Mesenteric fat pad (tissue), 1 donor: ENCODE measurements around the gene SNTA1. TPM values are rescaled to one million over a fixed set of nuclear protein-coding genes. Genes with fewer than 3 reads are reported as not detected.
"Not testable (repeated sequence)": the region's sequence is repeated elsewhere in the genome, so short reads cannot be mapped to it uniquely, and the experiment has no call there.

ENCODE experiments used
- DNase-seq: peaks from one replicate; pipeline ENCODE4 v3.0.0-alpha.2; 2020; ENCODE audit warnings: low spot score
- total RNA-seq: library from RNA; stranded (reverse); fragmentation: NEBNext Ultra II Directional; extraction: Animal tissue kit (Norgen Biotek cat#: 25700); gene quantifications from one replicate; pipeline ENCODE4 v1.2.1, GENCODE V29; 2021
- donor health status: DM: yes; HTN: yes; CAD: no.

Gene SNTA1
- total RNA-seq, 1 donor from 2014 or later = 22.1 TPM

DNA sequence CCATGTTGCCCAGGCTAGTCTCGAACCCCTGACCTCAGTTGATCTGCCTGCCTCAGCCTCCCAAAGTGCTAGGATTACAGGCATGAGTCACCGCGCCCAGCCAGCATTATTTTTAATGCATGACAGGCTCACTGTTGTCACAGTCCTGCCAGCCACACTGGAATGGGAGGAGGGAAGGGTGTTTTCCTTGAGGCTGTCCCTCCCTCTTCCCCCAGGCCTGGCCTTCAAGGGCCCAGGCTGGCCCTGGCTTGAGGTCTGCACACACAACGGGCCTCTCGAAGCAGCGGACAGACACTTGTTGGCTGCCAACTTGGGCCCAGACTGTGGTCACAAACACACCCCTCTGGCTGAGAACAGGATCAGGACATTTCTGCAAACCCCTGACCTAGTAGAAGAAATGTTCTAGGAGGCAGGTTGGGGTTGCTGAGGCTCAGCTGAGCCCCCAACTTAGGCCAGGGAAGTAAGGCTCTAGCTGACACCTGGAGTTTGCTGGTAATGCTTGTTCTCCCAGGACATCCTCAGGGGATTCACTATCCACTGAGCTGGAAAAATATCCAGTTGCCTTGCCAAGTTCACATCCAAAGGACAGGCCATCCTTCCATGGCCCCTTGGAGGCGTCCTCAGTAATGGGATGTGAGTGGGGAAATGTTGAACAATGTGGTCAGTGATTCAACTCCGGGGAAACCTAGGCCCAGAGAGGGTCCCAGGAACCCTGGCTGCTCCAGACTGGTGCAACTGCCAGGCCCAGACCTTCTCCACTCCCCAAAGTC is 9.9 kb downstream of the SNTA1 start:
- no peak for DNase-seq

DNA sequence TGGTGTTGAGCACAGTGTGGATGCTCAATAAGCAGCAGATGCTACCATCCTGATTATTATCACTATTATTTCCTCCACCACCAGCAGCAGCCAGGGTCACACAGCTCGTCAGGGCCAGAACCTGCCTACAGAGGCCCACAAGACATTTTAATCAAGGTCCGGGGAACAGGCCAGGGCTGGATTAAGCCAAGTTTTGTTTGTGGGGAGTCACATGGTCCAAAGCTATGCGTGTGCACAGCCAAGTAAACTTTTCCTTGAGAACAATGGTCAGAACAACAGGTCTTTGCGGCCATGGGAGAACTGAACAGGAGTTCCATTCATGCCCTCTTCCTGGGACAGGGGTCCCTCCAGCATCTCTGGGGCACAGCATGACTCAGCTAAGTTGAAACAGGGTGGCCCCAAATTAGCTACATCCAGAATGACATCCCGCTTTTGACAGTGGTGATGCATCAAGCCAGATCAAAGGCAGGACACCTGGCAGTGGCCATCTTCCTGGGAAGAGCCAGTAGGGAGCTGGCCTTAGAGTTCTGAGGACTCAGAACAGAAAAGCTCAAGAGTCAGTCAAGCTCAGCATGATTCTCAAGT is 11.7 kb downstream of the SNTA1 start:
- no peak for DNase-seq

GRCh38 chr20:33423875-33424274 is 19.7 kb downstream of the SNTA1 start:
- DNase-seq = not testable (repeated sequence)

DNA sequence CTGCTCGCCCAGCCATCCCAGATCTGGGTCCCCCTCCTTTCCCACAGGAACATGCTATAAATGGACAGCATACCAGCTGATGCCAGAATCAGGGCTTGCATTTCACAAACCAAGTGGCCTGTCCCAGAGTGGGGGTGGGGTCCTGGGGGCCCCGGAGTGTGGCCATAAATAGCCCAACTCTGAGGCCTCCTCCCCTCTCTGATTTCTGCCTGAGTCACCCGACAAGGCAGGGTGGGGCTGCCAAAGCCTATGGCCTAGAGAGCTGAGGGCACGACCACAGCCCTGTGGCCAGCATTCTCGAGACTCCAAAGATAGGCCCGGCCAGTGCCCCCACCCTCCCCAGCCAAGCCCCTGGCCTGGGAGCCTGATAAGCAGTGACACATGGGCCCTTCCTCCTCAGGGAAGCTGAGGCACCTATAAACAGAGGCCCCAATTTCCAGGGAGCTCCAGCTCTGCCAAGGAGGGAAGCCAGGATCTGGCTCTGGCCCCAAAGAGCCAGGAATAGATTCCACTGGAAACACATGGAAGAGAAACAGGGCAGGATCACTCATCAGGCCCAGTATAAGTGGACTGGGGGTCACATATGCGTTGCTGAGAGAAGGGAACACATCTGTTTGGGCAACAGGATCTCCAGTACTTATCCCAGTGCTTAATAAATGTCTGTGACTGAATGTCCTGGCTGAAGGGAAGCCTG is 20.3 kb downstream of the SNTA1 start:
- DNase-seq = no peak

- DNase-seq = no peak
Measured at GRCh38 chr20:33419140-33419974, 24.2 kb downstream of the SNTA1 start.

GRCh38 chr20:33418033-33418432 is 25.5 kb downstream of the SNTA1 start:
- no peak for DNase-seq

GRCh38 chr20:33415948-33416347 is 27.6 kb downstream of the SNTA1 start:
- DNase-seq = no peak

DNA sequence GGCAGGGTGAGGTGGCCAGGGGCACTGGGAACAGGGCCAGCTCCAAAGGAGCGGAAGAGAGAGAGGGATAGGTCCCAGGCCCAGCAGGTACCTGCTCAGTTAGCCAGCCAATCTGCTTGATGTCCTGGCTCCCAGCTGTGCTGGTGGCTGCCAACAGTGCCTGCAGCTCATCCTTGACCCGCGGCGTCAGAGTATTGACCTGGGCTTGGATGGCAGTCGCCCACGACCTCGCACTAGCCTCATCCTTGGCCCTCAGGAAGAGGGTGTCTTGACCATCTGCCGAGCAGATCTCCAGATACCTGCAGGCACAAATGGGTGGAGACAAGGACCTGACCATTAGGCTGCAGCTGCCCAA is 31.1 kb downstream of the SNTA1 start:
- DNase-seq = no peak

GRCh38 chr20:33411711-33412483 is 31.7 kb downstream of the SNTA1 start:
- no peak for DNase-seq

GRCh38 chr20:33411242-33411641 is 32.3 kb downstream of the SNTA1 start:
- DNase-seq = no peak

DNA sequence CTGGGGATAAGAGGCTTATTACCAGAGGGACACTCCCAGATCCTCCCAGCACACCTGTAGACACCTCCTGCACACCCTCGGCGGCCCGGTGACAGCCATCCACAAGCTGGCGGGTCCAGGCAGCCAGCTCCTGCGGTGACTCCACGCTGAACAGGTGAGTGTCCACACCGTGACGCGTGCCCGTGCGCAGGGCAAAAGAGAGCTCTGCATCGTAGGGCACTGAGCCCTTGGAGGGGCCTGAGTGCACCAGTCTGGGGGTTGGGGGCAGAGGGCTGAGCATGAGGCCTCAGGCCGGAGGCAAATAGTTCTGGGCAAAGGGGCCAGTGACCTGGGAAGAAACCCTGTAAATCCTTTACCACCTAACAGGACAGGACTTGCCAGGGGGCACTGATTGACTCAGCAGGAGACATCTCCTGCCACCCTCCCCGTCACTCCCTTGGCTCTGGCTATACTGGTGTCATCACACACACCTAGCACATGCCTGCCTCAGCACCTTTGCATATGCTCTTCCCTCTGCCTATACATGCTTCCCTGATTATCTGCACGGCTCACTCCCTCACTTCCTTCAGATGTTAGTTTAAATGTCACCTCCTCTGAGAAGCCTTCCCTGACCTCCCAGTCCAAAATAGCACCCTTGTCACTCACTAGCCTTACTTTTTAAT is 33.4 kb downstream of the SNTA1 start:
- no peak for DNase-seq

DNA sequence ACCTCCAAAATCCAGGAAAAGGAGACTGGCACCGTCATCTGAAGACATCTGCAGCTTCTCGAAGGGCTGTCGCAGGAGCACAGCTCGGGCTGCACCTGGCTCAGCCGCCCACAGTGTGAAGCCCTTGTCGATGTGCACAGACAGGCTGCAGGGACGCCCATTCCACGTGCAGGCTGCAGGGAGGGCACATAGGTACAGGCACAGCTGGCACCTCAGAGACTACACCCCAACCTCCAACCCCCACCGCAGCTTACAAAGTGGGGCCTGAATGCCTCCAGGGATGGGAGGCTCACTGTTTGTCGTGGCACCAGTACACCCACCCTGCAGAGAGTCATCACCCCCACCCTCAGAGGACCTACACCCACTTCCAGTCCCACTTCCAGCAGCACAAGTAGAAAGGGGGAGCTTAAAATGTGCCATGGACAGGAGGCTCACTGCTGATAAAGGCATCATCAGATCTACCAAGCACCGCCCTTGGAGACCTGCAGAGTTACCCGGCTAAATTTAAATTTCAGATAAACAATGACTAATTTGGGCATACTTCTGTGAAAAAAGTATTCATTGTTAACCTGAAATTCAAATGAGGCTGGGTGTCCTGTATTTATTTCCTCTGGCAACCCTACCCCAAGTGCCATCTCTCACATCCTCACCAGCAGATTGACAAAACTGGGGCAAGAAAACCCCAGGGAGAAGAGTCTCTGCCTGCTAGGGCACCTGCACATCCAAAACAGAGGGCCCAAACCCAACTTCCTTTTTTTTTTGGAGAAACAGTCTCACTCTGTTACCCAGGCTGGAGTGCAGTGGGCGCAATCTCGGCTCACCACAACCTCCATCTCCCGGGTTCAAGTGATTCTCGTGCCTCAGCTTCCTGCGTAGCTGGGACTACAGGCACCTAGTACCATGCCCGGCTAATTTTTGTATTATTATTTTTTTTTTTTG is 34.6 kb downstream of the SNTA1 start:
- no peak for DNase-seq

GRCh38 chr20:33408313-33408712 is 35.2 kb downstream of the SNTA1 start:
- DNase-seq = no peak

DNA sequence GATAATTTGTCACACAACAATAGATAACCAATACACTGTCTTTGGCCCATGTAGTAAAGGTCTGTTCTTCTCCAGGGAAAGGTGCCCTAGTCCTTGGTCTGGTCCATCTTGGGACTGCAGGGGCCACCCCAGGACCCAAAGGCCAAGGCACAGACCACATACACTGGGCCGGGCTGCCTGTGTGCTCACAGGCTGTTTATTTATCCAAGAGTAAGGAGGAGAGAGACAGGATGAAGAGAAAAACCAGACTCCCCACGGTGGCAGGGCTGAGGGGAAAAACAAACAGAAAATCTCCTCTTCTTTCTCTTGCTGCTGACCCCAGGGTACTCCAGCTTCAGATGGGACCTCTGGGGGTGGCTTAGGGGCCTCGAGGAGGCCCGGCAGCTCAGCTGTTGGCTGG is 35.8 kb downstream of the SNTA1 start:
- no peak for DNase-seq

- DNase-seq = no peak
Measured at GRCh38 chr20:33407251-33407650, 36.3 kb downstream of the SNTA1 start.

DNA sequence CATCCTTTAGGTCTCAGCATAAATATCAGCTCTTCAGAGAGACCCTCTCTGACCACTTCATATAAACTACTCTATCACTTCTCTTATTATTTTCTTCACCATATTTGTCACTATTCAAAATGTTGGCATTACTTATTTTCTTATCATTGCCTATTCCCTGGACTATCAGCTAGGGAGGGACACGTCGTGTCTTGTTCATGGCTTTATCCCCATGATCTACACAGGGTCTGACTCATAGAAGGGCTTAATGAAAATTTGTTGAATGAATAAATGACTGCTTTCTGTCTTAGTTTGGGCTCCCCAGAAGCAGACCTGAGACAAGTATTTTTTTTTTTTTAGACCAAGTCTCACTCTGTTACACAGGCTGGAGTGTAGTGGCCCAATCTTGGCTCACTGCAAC is 39.3 kb downstream of the SNTA1 start:
- DNase-seq = no peak

- DNase-seq = no peak
Measured at GRCh38 chr20:33401921-33402369, 41.6 kb downstream of the SNTA1 start.

DNA sequence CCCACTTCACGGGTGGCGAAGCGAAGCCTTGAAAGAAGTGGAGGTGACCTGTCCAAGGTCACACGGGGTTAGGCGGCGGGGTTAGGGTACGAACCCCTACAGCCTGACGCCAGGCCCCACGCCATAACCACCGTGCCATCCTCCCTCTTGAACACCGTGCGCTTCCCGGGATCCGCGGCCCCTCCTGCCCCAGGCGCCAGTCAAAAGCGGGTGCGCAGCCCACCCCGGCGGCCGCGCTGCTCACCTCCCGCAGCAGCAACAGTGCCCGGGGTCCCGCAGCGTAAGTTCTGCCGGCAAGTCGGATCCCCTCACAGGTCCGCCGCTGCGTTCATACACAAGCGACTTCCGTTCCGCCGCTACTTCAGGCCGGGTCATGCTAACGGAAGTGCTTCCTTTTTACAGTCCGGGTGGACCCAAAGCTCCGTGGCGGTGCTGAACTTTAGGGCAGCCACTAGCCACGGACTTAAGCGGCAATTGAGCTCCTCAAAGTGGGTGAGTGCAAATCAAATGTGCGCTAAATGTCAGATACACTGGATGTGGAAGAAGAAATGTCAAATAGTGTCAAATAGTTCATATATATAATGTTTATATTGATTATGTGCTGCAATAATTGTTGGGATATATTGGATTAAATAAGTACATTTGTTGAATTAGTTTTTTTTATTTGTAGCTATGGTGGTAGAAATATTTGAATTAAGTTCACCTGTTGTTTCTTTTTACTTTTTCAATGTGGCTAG is 42.2 kb downstream of the SNTA1 start, which contains the start of gene CDK5RAP1:
CDK5RAP1 (minus strand) TSS at position 336 of the 737 bp plus-strand sequence. CDS start 4,455 bp downstream, outside the sequence.
- no peak for DNase-seq
